GM18498 (cell line): ENCODE results near the gene PRSS36.
"Not testable (repeated sequence)": the region's sequence is repeated elsewhere in the genome, so short reads cannot be mapped to it uniquely, and the experiment has no call there.

Experiments
- ATAC-seq: cut with Tn5 transposase; IDR thresholded peaks from one replicate; pipeline ENCODE4 v1.9.1; 2021; ENCODE audit warnings: mild to moderate bottlenecking, moderate library complexity; ENCODE audit not compliant: unreplicated experiment

Gene PRSS36

DNA sequence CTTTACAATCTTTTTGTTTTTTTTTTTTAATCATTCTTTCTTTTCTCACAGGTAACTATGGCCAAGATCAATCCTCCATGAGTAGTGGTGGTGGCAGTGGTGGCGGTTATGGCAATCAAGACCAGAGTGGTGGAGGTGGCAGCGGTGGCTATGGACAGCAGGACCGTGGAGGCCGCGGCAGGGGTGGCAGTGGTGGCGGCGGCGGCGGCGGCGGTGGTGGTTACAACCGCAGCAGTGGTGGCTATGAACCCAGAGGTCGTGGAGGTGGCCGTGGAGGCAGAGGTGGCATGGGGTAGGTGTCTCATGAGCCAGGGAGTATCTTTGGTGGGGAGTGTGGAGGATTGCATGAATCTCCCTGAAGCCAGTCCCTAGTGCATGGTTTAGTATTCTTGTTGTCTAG lies 35.0 kb upstream of the PRSS36 start:
- ATAC-seq: no peak

DNA sequence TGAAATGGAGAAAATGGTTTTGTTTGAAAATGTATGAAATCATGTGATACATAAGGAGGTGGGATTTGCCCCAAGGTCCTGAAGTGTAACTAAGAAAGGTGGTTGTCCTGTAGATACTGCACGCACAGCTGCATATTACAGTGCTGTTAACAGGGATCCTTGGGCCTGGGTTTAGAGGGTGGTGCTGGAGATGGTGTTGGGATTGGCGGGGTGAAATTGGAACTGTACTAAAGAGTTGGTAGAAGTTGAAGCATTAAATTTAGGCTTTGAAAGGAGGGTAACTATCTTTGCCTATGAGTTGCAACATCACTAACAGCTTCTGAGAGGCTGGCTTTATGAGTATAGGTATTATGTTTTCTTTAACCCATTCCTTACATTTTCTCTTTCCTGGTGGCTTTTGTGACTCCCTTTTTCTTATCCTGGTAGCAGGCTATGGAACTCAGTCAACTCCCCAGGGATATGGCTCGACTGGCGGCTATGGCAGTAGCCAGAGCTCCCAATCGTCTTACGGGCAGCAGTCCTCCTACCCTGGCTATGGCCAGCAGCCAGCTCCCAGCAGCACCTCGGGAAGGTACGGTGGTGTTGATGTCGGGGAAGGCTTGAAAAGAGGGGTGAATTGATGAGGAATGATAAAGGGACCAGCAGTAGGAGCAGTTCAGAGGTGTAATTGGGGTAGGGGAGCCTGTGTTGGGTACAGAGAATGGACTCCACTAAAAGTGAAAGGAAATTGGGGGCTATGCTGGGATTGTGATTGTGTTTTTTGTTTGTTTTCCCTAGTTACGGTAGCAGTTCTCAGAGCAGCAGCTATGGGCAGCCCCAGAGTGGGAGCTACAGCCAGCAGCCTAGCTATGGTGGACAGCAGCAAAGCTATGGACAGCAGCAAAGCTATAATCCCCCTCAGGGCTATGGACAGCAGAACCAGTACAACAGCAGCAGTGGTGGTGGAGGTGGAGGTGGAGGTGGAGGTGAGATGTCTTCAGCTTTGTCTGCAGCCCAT lies 33.9 kb upstream of the PRSS36 start:
- no peak for ATAC-seq

DNA sequence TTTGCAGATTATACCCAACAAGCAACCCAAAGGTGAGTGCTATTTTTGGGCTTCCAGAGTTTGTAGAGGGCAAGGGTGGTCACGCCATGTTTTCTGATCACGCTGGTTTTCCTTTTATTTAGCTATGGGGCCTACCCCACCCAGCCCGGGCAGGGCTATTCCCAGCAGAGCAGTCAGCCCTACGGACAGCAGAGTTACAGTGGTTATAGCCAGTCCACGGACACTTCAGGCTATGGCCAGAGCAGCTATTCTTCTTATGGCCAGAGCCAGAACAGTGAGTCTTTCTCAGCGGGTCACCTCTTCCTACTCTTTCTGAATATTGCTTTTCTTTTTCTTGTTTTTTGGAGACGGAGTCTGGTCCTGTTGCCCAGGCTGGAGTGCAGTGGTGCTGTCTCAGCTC lies 32.5 kb upstream of the PRSS36 start:
- no peak for ATAC-seq

DNA sequence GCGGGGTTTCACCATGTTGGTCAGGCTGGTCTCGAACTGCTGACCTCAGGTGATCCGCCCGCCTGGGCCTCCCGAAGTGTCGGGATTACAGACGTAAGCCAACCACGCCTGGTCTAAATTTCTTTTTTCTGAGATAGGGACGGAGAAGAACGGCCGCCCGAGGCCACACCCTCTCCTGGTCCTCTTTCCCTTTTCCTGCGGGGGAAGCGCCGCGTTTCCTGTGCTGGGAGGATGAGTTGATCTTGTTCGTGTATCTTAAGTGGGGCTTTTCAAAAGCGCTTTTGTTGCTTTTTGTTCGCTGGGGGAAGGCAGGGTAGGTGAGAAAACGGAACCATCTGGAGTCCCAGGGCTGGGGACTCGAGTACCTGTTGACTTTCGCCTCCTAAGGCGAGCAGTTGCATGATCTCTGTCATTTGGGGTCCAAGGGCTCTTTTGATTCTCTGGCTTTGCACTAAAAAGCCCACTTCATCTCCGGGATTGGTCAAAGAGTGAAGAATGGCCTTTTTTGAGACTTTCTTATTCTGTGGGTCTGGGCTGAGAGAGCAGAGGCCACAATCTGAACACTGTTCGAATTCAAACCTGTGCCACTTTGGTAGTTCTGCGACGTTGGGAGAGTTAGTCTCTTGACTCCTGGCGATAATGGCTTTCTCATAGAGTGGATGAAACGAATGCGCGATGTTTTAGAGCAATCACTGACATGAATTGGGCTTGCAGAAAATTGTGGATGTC lies 31.4 kb upstream of the PRSS36 start:
- ATAC-seq: no peak

DNA sequence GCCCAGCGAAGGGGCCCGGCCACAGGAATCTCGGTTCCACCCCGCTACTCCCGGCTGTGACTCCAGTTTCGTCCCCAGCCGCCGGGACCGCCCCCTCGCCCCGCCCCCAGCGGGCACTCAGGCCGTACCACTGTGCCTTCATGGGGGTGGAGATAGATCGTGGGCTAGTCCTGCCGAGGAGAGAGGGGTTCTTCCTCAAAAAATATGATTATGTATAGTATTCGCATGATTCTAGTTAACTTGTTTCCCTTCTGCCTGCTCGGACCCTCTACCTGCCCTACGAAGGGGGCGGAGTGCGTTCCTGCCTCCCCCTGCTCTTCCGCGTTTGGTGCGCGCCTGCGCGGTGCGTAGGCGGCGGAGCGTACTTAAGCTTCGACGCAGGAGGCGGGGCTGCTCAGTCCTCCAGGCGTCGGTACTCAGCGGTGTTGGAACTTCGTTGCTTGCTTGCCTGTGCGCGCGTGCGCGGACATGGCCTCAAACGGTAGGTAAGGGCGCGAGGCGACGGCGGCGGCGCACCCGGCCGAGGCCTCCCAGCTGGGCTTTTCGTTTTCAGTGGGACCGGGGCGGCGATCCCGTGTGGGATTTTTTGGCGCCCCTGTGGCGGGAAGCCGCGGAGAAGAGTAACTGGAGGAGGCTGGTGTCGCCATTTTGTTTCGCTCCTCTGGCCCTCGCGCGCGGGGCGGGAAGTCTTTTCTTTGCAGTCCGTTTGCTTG lies 30.0 kb upstream of the PRSS36 start, which contains the start of gene FUS:
Gene FUS (plus strand): TSS at position 393 of the 713 bp plus-strand sequence. CDS start 76 bp downstream, at position 469.
- ATAC-seq: peak; percentile 68

DNA sequence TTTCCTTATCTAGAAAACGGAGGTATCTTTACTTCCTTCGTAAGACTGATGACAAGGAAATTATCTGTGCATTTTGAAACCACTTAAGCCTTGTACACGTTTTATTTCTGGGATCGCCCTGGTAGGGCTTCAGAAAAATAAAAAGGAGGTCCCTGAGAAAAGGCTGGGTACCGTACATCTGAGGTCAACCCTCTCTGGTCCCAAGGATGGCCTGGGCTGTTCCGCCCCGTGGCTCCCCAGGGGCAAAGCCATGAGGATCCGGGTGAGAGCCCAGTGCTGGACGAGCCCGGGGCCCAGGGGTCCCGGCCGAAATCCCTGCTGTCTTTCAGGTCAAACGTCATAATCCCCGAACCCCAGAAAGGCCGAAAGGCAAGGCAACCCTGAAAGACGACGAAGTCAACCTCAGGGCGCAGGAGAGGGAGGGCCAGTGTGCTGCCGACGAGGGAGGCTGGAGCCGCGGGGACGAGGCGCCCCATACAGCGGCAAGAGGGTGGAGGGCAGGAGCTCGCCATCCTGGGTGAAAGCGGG lies 29.4 kb upstream of the PRSS36 start:
- peak; percentile 0 for ATAC-seq

DNA sequence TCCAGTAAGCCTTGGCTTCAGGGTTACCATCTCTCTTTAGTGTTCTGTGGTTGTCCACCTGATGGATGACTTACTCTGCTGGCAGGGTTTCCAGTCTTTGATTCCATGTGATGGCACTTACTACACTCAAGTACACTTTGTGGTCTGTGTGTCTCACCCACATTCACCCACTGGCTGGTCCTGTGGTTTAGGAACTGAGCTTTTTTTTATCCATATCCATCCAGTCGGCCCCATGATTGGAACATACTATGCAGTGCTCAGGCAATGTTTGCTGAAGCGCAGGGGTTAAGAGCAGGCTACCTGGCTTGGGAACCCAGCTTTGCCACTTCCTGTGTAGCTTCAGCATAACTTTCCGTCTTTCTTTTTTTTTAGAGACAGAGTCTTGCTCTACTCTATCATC lies 27.3 kb upstream of the PRSS36 start:
- no peak for ATAC-seq

DNA sequence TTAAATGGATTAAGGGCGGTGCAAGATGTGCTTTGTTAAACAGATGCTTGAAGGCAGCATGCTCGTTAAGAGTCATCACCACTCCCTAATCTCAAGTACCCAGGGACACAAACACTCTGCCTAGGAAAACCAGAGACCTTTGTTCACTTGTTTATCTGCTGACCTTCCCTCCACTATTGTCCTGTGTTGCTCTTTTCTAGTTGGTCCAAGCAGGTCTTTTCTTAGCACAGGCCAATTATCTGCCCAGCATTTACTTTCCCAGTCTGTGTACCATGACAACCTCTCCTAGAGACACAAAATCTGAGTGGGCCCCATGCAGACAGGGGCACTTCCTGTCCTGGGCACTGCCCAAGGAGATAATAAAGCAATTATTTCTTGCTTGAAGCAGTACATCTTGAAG lies 20.2 kb upstream of the PRSS36 start:
- not testable (repeated sequence) for ATAC-seq

DNA sequence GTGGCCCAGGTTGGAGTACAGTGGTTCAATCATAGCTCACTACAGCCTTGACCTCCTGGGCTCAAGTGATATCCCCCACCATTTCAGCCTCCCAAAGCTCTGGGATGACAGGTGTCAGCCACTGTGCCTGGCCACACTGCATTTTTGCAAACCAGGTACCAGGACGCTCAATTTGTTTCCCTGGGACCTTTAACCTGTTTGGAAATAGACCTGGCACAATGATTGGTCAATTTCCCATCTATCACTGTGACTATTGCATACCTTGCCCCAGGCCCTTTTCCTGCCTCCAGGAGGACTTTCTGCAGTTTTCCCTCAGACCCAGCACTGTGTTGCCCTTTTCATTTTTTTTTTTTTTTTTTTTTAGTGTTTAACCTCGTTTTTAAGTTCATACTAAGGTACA lies 19.0 kb upstream of the PRSS36 start:
- no peak for ATAC-seq

DNA sequence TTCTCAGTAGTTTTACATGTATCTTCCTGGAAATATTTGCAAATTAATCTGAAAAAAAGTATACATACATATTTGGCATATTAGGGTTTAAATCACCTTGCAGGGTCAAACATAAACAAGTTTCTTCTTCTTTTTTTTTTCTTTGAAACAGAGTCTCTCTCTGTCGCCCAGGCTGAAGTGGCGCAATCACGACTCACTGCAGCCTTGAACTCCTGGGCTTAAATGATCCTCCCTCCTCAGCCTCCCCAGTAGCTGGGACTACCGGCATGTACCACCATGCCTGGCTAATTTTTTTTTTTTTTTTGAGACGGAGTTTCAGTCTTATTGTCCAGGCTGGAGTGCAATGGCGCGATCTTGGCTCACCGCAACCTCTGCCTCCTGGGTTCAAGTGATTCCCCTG lies 17.4 kb upstream of the PRSS36 start:
- ATAC-seq: no peak

DNA sequence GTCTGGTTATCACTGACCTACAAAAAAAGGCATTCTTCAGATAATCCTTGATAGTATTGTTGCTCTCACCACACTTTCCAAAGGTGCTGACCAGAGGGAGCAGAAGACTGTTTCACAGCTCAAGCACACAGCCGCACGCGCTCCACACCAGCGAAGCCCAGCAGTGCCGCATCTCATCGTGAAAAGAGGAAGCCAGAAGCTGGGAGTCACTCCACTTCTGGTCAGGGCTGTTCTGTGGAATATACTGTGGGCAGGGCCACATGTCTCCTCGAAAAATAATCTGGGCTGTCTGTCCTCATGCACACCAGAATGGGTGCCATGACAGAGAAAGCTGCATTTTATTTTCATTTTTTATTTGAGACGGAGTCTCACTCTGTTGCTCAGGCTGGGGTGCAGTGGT lies 7.3 kb upstream of the PRSS36 start:
- ATAC-seq: no peak

DNA sequence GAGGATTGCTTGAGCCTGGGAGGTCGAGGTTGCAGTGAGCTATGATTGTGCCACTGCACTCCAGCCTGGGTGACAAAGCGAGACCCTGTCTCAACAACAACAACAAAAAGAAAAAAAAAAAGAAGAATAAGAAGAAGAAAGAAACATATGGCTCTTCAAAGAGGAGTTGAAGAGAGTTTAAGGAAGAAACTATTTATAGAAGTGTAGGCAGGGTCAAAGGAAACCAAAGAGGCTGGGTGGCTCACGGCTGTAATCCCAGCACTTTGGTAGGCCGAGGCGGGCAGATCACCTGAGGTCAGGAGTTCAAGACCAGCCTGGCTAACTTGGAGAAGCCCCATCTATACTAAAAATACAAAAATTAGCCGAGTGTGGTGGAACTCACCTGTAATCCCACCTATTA lies 1.1 kb upstream of the PRSS36 start:
- ATAC-seq: not testable (repeated sequence)

DNA sequence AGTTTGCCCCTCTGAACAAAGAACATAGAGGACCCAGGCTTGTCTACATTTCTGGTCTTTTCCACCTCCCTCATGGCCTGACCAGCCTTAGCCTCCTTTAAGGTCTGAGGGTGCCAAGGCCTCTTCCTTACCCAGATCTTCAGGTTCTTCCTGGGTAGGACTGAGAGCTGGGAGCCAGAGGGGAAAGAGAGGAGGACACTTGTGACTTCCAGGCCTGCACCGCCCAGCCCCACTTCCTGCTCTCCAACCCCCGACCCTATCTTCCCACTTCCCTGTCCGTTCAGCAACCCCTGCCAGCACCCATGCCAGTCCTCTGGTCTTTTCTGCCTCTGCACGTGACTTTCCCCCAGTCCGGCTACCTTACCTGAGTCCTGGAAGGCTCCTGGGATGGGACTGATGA lies 534 bp downstream of the PRSS36 start:
- no peak for ATAC-seq

DNA sequence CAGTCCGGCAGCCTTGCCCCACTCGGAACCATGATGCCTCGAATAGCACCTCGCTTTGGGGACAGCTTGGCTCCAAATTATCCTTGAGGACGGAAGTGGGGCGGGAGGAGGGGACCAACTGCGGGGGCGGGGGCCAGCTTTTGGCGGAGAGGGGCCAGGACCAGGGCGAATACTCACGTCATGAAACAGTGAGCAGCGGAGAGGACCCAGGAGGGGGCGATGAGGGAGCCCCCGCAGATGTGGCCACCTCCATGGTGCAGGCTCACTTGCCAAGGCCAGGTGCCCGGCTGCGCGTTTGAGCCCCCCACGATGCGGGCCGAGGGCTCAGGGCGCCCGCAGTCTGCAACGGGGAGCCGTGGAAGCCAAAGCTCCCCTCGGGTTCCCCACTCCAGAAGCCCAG lies 970 bp downstream of the PRSS36 start:
- no peak for ATAC-seq

DNA sequence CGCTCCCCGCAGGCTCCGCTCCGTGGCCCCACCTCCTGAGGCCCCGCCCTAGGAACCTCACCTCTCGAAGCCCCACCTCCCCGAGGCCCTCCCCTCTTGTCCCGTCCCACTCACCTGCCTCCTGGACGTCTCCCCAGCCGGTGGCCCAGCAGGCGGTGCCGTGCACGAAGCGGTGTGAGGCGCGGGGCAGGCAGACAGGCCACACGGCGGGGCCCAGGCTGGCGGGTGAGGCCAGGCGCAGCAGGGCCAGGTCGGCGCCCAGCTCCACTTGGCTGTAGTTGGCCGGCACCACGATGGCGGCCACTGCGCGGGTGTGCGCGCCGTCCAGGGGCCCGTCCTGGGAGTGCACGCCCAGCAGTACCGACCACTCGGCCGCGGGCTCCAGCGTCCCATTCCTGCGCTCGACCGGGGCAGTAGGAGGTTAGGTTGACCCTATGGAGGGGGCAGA lies 1.6 kb downstream of the PRSS36 start:
- no peak for ATAC-seq

DNA sequence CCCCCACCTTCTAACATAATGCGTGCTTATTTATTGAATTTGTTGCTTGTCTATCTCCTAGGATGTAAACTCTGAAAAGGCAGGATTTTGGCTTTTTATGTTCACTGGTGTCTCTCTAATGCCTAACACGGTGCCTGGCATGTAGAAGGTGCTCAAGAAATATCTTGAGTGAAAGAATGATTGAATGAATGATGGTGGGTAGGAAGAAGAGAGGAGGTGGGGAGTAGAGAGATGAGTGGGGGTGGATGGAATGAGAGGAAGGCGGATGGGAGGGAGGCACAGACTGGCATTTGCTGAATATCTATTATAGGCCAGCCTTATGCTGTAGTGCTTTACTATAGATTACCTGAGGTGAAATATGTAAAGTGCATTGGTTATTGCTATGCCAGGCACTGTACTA lies 2.3 kb downstream of the PRSS36 start:
- ATAC-seq: no peak

DNA sequence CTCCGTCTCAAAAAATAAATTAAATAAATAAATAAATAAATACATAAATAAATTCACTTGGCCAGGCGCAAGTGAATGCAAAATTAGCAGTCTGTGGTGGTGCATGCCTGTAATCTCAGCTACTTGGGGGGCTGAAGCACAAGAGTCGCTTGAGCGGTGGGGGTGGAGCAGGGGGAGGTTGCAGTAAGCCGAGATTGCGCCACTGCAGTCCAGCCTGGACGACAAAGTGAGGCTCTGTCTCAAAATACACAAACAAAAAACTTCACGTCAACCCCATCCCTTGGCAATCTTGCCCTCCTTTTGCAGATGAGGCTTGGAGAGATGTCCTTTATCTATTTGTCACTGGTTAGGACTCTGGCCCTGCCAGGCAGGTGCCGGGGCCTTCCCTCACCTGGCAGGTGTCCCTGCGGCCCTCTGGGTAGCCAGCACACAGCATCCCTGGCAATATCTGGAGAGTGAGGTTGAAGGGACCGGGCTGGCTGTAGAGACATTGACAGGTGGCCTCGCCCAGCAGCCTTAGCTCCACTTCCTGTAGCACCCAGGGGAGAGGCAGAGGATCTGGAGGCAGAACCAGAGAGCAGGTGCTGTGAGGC lies 4.4 kb downstream of the PRSS36 start:
- ATAC-seq: no peak

DNA sequence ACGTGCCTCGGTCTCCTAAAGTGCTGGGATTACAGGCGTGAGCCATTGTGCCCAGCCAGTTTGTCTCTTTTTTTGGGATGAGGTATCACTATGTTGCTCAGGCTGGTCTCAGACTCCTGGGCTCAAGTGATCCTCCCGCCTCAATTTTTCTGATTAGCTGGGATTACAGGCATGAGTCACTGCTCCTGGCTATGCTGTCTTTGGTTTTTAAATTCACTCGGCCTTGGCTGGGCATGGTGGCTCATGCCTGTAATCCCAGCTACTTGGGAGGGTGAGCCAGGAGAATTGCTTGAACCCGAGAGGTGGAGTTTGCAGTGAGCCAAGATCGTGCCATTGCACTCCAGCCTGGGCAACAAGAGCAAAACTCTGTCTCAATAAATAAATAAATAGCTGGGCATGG lies 5.4 kb downstream of the PRSS36 start:
- ATAC-seq: not testable (repeated sequence)

DNA sequence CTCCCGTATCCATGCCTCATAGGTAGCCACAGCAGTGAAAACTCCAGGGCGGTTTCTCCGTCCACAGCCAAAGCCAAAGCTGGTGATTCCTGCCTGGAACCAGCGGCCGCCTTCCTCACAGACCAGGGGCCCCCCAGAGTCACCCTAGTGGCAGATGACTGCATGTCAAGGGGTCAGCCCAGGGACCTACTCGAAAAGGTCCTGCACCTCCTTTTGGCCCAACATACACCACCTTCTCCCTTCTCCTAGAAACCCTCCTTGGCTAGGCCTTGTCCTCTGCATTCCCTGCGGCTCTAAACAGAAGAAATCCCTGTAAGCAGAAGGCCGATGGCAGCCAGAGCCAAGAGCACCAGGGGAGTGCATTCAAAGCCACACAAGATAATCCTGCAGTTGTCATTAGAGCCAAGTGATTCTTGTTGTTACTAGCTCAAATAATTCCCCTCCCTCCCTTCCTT lies 6.1 kb downstream of the PRSS36 start:
- no peak for ATAC-seq

DNA sequence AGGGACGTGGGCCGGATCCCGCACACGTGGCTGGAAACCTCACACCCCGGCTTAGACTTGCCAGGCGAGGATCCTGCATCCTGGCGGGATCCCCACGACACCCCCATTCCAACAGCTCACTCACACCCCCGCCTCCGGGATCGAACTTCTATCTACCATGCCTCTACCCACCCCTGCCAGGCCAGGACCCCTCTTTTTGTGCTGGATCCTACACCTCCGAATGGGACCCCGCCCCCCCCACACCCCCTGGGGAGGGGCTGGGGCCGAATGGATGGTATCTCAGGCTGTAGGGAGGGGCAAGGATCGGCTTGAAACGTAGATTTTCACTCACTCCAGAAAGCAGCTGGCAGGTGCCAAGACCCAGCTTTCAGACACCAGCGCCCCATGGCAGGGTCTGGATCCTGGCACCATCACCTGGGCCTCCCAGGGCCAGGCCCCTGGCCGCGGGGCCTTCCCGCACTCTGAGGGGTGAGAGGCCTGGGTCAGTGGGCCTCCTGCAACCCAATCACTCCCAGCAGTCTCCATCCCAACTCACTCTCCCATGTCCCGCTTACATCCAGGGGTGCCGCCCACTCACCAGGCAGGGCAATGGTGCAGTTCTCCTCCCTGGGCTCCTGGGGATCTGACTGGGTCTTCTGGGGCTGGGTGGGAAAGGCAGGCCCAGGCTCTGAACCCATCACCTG lies 6.7 kb downstream of the PRSS36 start:
- no peak for ATAC-seq
